ENCODE measurements around the gene CBLC. TPM values are rescaled to one million over a fixed set of nuclear protein-coding genes. Genes with fewer than 3 reads are reported as not detected.

CBLC gene, protein sequence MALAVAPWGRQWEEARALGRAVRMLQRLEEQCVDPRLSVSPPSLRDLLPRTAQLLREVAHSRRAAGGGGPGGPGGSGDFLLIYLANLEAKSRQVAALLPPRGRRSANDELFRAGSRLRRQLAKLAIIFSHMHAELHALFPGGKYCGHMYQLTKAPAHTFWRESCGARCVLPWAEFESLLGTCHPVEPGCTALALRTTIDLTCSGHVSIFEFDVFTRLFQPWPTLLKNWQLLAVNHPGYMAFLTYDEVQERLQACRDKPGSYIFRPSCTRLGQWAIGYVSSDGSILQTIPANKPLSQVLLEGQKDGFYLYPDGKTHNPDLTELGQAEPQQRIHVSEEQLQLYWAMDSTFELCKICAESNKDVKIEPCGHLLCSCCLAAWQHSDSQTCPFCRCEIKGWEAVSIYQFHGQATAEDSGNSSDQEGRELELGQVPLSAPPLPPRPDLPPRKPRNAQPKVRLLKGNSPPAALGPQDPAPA
- not detected for total RNA-seq

DNA sequence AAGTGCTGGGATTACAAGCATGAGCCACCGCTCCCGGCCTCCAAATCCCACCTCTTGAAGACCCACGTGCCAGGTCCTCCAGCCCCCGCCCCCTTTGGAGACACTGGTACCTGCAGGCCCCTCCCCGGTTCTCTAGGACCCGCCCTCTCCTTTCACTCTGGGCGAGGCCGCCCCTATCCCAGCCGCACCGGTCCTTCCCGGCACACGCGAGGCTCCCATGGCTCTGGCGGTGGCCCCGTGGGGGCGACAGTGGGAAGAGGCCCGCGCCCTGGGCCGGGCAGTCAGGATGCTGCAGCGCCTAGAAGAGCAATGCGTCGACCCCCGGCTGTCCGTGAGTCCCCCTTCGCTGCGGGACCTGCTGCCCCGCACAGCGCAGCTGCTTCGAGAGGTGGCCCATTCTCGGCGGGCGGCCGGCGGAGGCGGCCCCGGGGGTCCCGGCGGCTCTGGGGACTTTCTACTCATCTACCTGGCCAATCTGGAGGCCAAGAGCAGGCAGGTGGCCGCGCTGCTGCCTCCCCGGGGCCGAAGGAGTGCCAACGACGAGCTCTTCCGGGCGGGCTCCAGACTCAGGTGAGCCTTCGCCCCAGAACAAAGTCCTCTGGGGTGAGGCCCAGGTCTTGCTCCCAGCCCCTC is at the start of gene CBLC:
TSS of gene CBLC (plus strand) at position 176 of the 633 bp plus-strand sequence. CDS start at position 218, 42 bp downstream.
- Mint-ChIP-seq H3K27ac (no peak within 1 kb of the TSS), H3K9me3 (no peaks in the 10 kb centered on the region), H3K27me3 (peaks cover 6% of the 10 kb centered on the region), H3K4me3 (no peak within 1 kb of the TSS), H3K4me1 (no peaks in the 10 kb centered on the region), H3K36me3 (ENCODE audit: low read depth) (no peaks in the 10 kb centered on the region)
- POLR2A ChIA-PET: no interaction called here
- DNase-seq: no peak
- CTCF ChIA-PET: interaction anchor here (1.4 kb wide), 1 partner anchor 54 kb away, joined by 3 read pairs; no protein-coding TSS in a partner anchor

DNA sequence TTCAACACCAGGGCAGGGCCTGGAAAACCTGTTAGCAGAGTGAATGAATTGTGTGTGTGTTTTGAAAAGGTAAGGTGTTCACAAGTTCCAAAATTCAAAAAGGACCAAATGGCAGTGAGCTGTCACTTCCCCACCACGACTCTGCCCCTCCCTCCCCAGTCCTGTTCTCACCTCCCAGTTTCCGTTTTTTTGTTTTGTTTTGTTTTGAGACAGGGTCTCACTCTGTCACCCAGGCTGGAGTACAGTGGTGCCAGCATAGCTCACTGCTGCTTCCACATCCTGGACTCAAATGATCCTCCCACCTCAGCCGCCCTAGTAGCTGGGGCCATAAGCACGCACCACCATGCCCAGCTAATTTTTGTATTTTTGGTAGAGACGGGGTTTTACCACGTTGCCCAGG is 49.5 kb upstream of the CBLC start:
- DNase-seq: no peak
- ChIA-PET CTCF (interaction anchor here (0.9 to 2.4 kb wide), 4 partner anchors 15 to 43 kb away, joined by 3 to 20 read pairs (median 4); no protein-coding TSS in a partner anchor), POLR2A (interaction anchor here (1.4 kb wide), 1 partner anchor 11 kb away, joined by 5 read pairs; no protein-coding TSS in a partner anchor)
- no peaks in the 10 kb centered on the region for H3K9me3 Mint-ChIP-seq
- H3K4me1 Mint-ChIP-seq: peaks cover 27% of the 10 kb centered on the region
- no peak overlapping the region for H3K4me3 Mint-ChIP-seq
- H3K36me3 Mint-ChIP-seq (ENCODE audit: low read depth): no peaks in the 10 kb centered on the region
- no peaks in the 10 kb centered on the region for H3K27me3 Mint-ChIP-seq
- H3K27ac Mint-ChIP-seq: no peak overlapping the region

DNA sequence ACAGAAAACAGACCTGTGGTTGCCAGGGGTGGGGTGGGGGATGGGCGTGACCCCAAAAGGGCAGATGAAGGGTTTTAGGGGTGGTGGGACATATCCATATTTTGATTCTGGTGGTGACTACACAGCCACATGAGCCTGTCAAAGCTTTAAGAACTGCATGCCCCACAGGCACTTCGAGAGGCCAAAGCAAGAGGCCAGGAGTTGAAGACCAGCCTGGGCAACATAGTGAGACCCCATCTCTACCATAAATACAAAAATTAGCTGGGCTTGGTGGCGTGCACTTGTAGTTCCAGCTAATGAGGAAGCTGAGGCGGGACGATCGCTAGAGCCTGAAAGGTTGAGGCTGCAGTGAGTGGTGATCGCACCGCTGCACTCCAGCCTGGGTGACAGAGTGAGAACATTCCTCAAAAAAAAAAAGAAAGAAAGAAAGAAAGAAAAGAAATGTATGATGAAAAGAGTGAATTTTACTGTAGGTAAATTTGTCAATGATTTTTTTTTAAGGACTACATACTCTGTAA is 48.1 kb upstream of the CBLC start:
- POLR2A ChIA-PET: no interaction called here
- DNase-seq: no peak
- Mint-ChIP-seq H3K27me3 (peaks cover under 1% of the 10 kb centered on the region), H3K4me1 (peaks cover 13% of the 10 kb centered on the region), H3K27ac (no peak overlapping the region), H3K9me3 (no peaks in the 10 kb centered on the region), H3K4me3 (no peak overlapping the region), H3K36me3 (ENCODE audit: low read depth) (no peaks in the 10 kb centered on the region)
- CTCF ChIA-PET: interaction anchor here (0.6 to 2.4 kb wide), 2 partner anchors 12 to 42 kb away, joined by 3 to 20 read pairs; no protein-coding TSS in a partner anchor

DNA sequence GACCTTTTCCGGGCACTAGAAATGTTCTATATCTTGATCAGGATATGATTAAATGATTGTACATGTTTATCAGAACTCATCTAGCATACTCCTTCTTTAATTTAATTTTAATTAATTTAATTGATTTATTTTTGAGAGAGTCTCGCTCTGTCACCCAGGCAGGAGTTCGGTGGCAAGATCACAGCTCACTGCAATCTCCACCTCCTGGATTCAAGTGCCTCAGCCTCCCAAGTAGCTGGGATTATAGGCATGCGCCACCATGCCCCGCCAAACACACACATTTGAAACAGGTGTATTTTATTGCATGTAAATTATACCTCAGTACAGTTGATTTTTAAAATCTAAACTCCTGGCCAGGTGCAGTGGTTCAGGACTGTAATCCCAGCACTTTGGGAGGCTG is 46.6 kb upstream of the CBLC start:
- Mint-ChIP-seq H3K4me3 (no peak overlapping the region), H3K9me3 (no peaks in the 10 kb centered on the region), H3K27ac (no peak overlapping the region), H3K36me3 (ENCODE audit: low read depth) (no peaks in the 10 kb centered on the region), H3K4me1 (peaks cover 9% of the 10 kb centered on the region), H3K27me3 (peaks cover 7% of the 10 kb centered on the region)
- POLR2A ChIA-PET: no interaction called here
- CTCF ChIA-PET: interaction anchor here (1.0 to 1.1 kb wide), 2 partner anchors 8 to 40 kb away, joined by 3 to 4 read pairs; no protein-coding TSS in a partner anchor
- DNase-seq: no peak

DNA sequence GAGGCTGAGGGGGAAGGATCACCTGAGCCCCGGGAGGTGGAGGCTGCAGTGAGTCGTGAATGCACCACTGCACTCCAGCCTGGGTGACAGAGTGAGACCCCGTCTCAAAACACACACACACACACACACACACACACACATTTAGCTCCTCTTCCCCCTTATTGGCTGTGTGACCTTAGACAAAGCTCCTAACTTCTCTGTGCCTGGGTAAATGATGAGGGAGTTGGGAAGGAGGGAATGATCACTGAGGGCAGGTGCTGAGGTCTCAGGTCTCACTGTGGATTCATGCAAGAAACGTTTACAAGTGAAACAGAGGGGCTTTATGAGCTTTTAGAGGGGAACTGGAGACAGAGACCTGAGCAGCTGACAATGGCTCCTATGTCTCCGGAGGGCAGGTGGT is 46.1 kb upstream of the CBLC start:
- H3K4me1 Mint-ChIP-seq: peaks cover 9% of the 10 kb centered on the region
- no peak overlapping the region for H3K27ac Mint-ChIP-seq
- peaks cover 7% of the 10 kb centered on the region for H3K27me3 Mint-ChIP-seq
- no peak overlapping the region for H3K4me3 Mint-ChIP-seq
- ChIA-PET CTCF (interaction anchor here (1.0 to 1.4 kb wide), 3 partner anchors 9 to 39 kb away, joined by 3 to 4 read pairs (median 3); no protein-coding TSS in a partner anchor), POLR2A (no interaction called here)
- no peak for DNase-seq
- no peaks in the 10 kb centered on the region for H3K36me3 Mint-ChIP-seq (ENCODE audit: low read depth)
- H3K9me3 Mint-ChIP-seq: no peaks in the 10 kb centered on the region

DNA sequence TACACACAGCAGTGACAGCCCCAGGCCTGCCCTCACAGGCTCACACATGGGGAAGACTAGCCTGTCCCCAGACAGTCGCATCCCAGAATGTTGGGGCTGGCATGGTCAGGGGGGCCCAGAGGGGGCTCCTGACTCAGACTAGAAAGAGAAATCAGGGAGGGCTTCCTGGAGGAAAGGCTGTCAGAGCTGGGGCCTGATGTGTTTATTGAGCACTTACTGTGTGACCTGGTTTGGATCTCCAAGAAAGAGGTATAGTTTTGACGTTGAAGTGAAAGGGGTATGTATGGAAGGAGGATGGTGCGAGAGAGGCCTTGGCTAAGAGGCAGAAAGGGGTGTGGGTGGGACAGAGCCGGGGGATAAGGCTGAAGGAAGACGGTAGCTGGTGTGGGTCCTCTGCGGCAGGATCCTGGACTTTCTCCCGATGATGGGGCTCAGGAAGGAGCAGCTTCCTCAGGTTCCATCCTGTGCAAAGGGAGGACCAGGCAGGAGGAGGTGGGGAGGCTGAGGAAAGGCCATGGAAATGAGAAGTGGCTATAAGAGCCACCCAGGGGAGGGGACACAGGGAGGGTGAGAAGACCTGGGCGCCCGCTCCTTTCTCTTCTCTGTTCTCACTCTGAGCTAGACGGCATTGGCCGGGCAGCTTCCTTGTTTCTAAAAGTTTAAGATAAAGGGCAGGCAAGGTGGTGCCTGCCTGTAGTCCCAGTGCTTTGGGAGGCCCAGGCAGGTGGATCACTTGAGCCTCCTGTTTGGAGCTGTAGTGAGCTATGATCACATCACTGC is 45.3 kb upstream of the CBLC start:
- no peak overlapping the region for H3K27ac Mint-ChIP-seq
- CTCF ChIA-PET: interaction anchor here (1.1 to 2.2 kb wide), 5 partner anchors 8 to 52 kb away, joined by 3 to 14 read pairs (median 5); no protein-coding TSS in a partner anchor
- no peaks in the 10 kb centered on the region for H3K9me3 Mint-ChIP-seq
- H3K4me1 Mint-ChIP-seq: peaks cover 9% of the 10 kb centered on the region
- no peak overlapping the region for H3K4me3 Mint-ChIP-seq
- POLR2A ChIA-PET: no interaction called here
- H3K36me3 Mint-ChIP-seq (ENCODE audit: low read depth): no peaks in the 10 kb centered on the region
- no peak for DNase-seq
- peaks cover 7% of the 10 kb centered on the region for H3K27me3 Mint-ChIP-seq

DNA sequence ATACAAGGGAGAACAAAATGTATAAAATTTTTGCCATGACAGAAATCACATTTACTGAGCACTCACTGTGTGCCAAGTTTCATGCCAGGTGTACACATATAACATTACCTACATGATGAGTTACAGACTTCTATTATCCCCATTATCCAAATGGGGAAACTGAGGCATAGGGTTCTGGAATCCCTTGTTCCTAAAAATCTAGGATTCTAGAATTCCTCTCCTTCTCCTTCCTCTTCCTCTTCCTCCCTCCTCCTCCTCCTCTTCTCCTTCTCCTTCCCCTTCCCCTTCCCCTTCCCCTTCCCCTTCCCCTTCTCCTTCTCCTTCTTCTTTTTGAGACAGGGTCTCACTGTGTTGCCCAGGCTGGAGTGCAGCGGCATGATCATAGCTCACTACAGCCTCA is 43.3 kb upstream of the CBLC start:
- Mint-ChIP-seq H3K27me3 (peaks cover 7% of the 10 kb centered on the region), H3K36me3 (ENCODE audit: low read depth) (no peaks in the 10 kb centered on the region), H3K4me3 (no peak overlapping the region), H3K4me1 (peaks cover 3% of the 10 kb centered on the region), H3K27ac (no peak overlapping the region), H3K9me3 (no peaks in the 10 kb centered on the region)
- POLR2A ChIA-PET: no interaction called here
- DNase-seq: no peak
- CTCF ChIA-PET: interaction anchor here (0.6 to 2.2 kb wide), 3 partner anchors 9 to 21 kb away, joined by 3 to 14 read pairs (median 4); no protein-coding TSS in a partner anchor

DNA sequence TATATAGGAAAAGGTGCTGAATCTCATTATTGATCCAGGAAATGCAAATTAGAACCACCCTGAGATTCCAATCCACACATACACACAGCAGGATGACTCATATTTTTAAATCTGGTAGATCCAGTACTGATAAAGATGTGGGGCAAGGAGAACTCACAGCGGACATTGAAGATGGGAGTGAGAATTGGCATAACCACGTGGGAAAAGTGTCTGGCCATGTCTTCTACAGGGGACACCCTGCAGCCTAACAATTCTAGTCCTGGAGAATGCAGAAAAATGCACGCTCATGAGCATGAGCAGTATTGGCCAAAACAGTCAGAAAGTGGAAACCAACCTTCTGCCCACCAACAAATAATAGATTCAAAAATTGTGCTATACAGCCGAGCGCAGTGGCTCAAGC is 42.7 kb upstream of the CBLC start:
- H3K27ac Mint-ChIP-seq: no peak overlapping the region
- H3K27me3 Mint-ChIP-seq: peaks cover 7% of the 10 kb centered on the region
- no peaks in the 10 kb centered on the region for H3K9me3 Mint-ChIP-seq
- no peak for DNase-seq
- no peaks in the 10 kb centered on the region for H3K36me3 Mint-ChIP-seq (ENCODE audit: low read depth)
- peaks cover 3% of the 10 kb centered on the region for H3K4me1 Mint-ChIP-seq
- ChIA-PET CTCF (no interaction called here), POLR2A (no interaction called here)
- H3K4me3 Mint-ChIP-seq: no peak overlapping the region

DNA sequence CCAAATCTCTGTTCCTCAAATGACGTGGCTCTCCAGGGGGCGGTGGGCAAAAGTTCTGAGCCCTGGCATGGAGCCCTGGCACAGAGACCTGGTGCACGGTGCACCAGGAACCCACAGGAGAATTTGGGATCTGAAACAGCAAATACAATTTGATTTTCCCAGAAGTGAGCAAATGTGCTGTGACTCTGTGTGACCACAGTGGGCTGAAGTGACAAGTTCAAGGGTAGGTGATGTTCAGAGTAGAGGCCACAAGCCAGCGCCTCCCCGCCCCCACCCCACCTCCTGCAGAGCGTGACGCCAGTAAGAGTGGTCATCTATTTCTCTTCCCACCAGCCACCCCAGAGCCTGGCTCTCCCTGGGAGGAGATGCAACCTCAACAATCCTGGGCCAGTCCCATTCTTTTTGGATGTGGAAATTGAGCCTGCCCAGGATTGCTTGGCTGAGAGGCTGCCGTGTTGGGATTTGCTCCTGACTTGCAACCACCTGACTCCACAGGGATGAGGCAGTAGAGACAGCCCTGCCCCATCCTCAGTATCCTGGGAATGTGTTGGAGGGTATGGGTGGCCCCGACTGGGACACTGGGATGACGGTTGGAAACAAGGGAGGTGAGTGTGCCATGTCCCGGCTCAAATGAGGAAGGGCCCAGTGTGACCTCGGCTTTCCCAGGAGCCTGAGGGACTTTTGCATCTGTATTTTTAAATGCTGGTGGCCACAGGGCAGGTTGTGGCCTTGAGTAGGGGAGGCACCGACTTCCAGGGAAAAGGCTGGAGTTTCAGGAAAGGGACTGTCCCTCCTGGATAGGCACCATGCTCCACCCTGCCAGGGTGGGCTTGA is 40.2 kb upstream of the CBLC start:
- Mint-ChIP-seq H3K27ac (no peak overlapping the region), H3K4me3 (no peak overlapping the region), H3K27me3 (peaks cover 7% of the 10 kb centered on the region), H3K36me3 (ENCODE audit: low read depth) (no peaks in the 10 kb centered on the region), H3K4me1 (peaks cover 5% of the 10 kb centered on the region), H3K9me3 (no peaks in the 10 kb centered on the region)
- no peak for DNase-seq
- POLR2A ChIA-PET: no interaction called here
- CTCF ChIA-PET: interaction anchor here (1.4 to 6.1 kb wide), 2 partner anchors 14 kb away, joined by 4 to 39 read pairs; no protein-coding TSS in a partner anchor

DNA sequence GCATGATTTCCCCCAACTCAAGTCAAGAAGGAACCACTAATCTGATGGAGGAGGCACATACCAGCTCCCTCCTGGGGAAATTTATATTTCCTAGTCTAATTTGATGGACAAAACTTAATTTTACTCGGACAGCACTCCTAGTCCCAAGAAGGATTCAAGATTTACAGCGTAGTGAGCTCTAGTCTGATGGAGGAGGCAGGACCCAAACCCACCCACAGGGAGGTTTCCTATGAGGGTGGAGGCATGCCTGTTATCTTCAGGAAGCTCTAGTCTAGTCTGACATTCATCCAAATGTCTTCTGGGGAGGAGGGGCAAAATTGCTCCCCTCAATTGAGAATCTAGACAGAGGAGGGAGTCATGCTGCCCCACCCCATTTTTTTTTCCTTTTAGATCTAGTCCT is 39.6 kb upstream of the CBLC start:
- no peaks in the 10 kb centered on the region for H3K36me3 Mint-ChIP-seq (ENCODE audit: low read depth)
- ChIA-PET POLR2A (interaction anchor here (1.1 kb wide), 1 partner anchor 10 kb away, joined by 5 read pairs; no protein-coding TSS in a partner anchor), CTCF (interaction anchor here (1.0 to 6.1 kb wide), 2 partner anchors 15 to 99 kb away, joined by 3 to 39 read pairs; no protein-coding TSS in a partner anchor)
- H3K27ac Mint-ChIP-seq: no peak overlapping the region
- peaks cover 7% of the 10 kb centered on the region for H3K4me1 Mint-ChIP-seq
- no peak overlapping the region for H3K4me3 Mint-ChIP-seq
- DNase-seq: no peak
- peaks cover 7% of the 10 kb centered on the region for H3K27me3 Mint-ChIP-seq
- H3K9me3 Mint-ChIP-seq: no peaks in the 10 kb centered on the region

DNA sequence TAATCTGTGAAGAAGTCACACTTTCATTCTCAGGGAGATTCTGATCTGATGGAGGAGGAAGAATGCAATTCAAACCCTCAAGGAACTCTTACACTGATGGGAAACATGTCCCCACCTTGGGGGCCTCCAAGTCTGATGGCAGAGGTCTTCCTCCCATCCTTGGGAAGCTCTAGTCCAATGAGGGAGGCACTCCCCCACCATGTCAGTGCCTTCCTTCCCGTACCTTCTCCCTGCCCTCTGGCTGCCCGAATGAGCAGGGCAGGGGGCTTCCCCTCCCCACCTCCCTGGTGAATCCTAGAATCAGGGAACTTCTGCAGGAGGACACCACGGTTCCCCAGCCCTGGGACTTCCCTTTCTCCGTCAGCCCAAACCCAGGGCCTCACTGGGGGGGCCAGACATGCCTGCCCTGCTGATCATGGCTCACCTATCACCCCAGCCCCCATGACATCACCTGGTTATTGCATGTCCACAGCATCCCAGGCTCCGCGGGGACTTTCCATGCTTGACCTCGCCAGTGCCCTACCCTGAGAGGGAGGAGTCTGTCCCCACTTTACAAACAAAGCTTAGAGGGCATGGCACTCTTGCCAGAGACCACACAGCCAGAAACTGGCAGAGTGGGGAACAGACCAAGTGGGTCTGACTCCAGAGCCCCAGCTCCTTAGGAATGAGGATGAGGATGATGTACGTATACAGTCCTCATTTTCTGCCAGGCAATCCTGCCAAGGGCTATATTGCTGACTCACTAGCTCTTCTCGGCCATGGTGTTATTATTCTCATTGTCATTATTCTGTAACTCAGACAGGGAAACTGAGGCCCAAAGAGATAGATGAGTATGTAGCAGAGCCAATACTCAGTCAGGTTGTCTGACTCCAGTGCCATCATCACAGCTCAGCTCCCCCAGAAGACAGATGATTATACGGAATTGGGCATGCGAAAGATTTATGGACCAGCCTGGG is 38.8 kb upstream of the CBLC start:
- Mint-ChIP-seq H3K27ac (no peak overlapping the region), H3K36me3 (ENCODE audit: low read depth) (no peaks in the 10 kb centered on the region), H3K9me3 (no peaks in the 10 kb centered on the region), H3K27me3 (peaks cover 7% of the 10 kb centered on the region), H3K4me1 (peaks cover 7% of the 10 kb centered on the region), H3K4me3 (no peak overlapping the region)
- CTCF ChIA-PET: interaction anchor here (0.6 to 6.1 kb wide), 4 partner anchors 15 to 550 kb away, joined by 3 to 39 read pairs (median 5); no protein-coding TSS in a partner anchor
- POLR2A ChIA-PET: interaction anchor here (1.1 kb wide), 1 partner anchor 10 kb away, joined by 5 read pairs; no protein-coding TSS in a partner anchor
- no peak for DNase-seq

Measured in activated CD4-positive, alpha-beta T cell treated with anti-CD3 and anti-CD28 coated beads, Interleukin-2, amount 10 ng/mL, durations not matched to agents 7 days and 5 days (primary cell).